Astrocyte (in vitro differentiated cells and primary cell): ENCODE measurements around the gene TXLNA. TPM values are rescaled to one million over a fixed set of nuclear protein-coding genes. Genes with fewer than 3 reads are reported as not detected.
A peak's percentile ranks its signal among the peaks of the same experiment; 100 is the strongest.

Experiments
- DNase-seq: peaks from one replicate; pipeline ENCODE4 v3.0.0-alpha.2; 2010; ENCODE audit warnings: low read depth
- FAIRE-seq: peaks from 2 replicates; lab custom pipeline; 2011; peaks lifted over from hg19 to GRCh38; lab: Jason Lieb, UNC
- H2AFZ ChIP-seq: 2 replicates; pipeline ENCODE4 v1.6.0; 2012; ENCODE audit warnings: low read depth, low read length, inconsistent platforms
- H3K27ac ChIP-seq: 2 replicates; pipeline ENCODE4 v1.5.1; 2011; ENCODE audit warnings: low read depth, low read length, inconsistent platforms
- H3K27me3 ChIP-seq: 2 replicates; pipeline ENCODE4 v1.6.0; 2011; ENCODE audit warnings: low read length, inconsistent platforms; ENCODE audit not compliant: insufficient read depth
- H3K36me3 ChIP-seq: 2 replicates; pipeline ENCODE4 v1.5.1; 2011; ENCODE audit warnings: low read length, inconsistent platforms; ENCODE audit not compliant: insufficient read depth
- H3K4me1 ChIP-seq: 2 replicates; pipeline ENCODE4 v1.5.1; 2011; ENCODE audit warnings: low read length, inconsistent platforms; ENCODE audit not compliant: insufficient read depth
- H3K4me2 ChIP-seq: 2 replicates; pipeline ENCODE4 v1.6.0; 2012; ENCODE audit warnings: low read length, inconsistent platforms
- H3K4me3 ChIP-seq: 2 replicates; pipeline ENCODE4 v1.5.1; 2011; ENCODE audit warnings: low read depth, mild to moderate bottlenecking, low read length, inconsistent platforms; ENCODE audit not compliant: insufficient read depth
- H3K79me2 ChIP-seq: 2 replicates; pipeline ENCODE4 v1.6.0; 2012; ENCODE audit warnings: mild to moderate bottlenecking, low read length, inconsistent platforms; ENCODE audit not compliant: insufficient read depth
- H3K9ac ChIP-seq: 2 replicates; pipeline ENCODE4 v1.6.0; 2012; ENCODE audit warnings: mild to moderate bottlenecking, low read length, inconsistent platforms
- H3K9me3 ChIP-seq: 2 replicates; pipeline ENCODE4 v1.5.1; 2012; ENCODE audit warnings: low read depth, mild to moderate bottlenecking, low read length, inconsistent platforms; ENCODE audit not compliant: insufficient read depth
- H4K20me1 ChIP-seq: 2 replicates; pipeline ENCODE4 v1.6.0; 2012; ENCODE audit warnings: low read length, inconsistent platforms; ENCODE audit not compliant: insufficient read depth
- H3K27ac Mint-ChIP-seq: one replicate; pipeline ENCODE4 v1.8.0; 2021; ENCODE audit warnings: mild to moderate bottlenecking, mixed read lengths; ENCODE audit not compliant: unreplicated experiment
- H3K27me3 Mint-ChIP-seq: one replicate; pipeline ENCODE4 v1.8.0; 2021; ENCODE audit warnings: low read depth, mixed read lengths; ENCODE audit not compliant: unreplicated experiment
- H3K36me3 Mint-ChIP-seq: one replicate; pipeline ENCODE4 v1.8.0; 2021; ENCODE audit warnings: low read depth, mixed read lengths; ENCODE audit not compliant: unreplicated experiment
- H3K4me1 Mint-ChIP-seq: one replicate; pipeline ENCODE4 v1.8.0; 2021; ENCODE audit warnings: low read depth, mixed read lengths; ENCODE audit not compliant: unreplicated experiment
- H3K4me3 Mint-ChIP-seq: one replicate; pipeline ENCODE4 v1.8.0; 2021; ENCODE audit warnings: mild to moderate bottlenecking, moderate library complexity, mixed read lengths; ENCODE audit not compliant: unreplicated experiment
- H3K9me3 Mint-ChIP-seq: one replicate; pipeline ENCODE4 v1.8.0; 2021; ENCODE audit warnings: mild to moderate bottlenecking, mixed read lengths; ENCODE audit not compliant: unreplicated experiment
- CTCF ChIP-seq: IDR thresholded peaks from 2 replicates; pipeline ENCODE4 v1.5.1; 2011; ENCODE audit warnings: low read depth, mild to moderate bottlenecking, inconsistent platforms, low read length, moderate library complexity; ENCODE audit not compliant: insufficient read depth
- EZH2 ChIP-seq: IDR thresholded peaks from 2 replicates; pipeline ENCODE4 v1.6.1; 2012; ENCODE audit warnings: mild to moderate bottlenecking, low read length, inconsistent platforms; ENCODE audit not compliant: insufficient read depth
- total RNA-seq: library from RNA; stranded (reverse); gene quantifications from 2 replicates; pipeline ENCODE4 v1.2.1, GENCODE V29; 2021

The TXLNA gene
- total RNA-seq, 1 donor from 2014 or later: 65.8 TPM

- H3K27ac ChIP-seq: no peak overlapping the region
- peaks cover 18% of the 10 kb centered on the region for H3K79me2 ChIP-seq
- H4K20me1 ChIP-seq: peaks cover 85% of the 10 kb centered on the region
- H3K4me2 ChIP-seq: no peak overlapping the region
- H3K4me1 Mint-ChIP-seq: peaks cover 15% of the 10 kb centered on the region
- no peaks in the 10 kb centered on the region for H3K27me3 Mint-ChIP-seq
- no peak overlapping the region for H2AFZ ChIP-seq
- H3K27ac Mint-ChIP-seq: peak overlapping the region; percentile 30
- DNase-seq (no peak), FAIRE-seq (no peak)
- H3K9ac ChIP-seq: no peak overlapping the region
- H3K36me3 ChIP-seq: peaks cover 87% of the 10 kb centered on the region
- no peak overlapping the region for H3K4me3 Mint-ChIP-seq
- H3K9me3 ChIP-seq: no peaks in the 10 kb centered on the region
- H3K4me3 ChIP-seq: no peak overlapping the region
- TF ChIP-seq CTCF (no peak), EZH2 (no peak)
- no peaks in the 10 kb centered on the region for H3K9me3 Mint-ChIP-seq
- peaks cover 30% of the 10 kb centered on the region for H3K36me3 Mint-ChIP-seq
- H3K4me1 ChIP-seq: no peaks in the 10 kb centered on the region
- H3K27me3 ChIP-seq: no peaks in the 10 kb centered on the region
Measured at GRCh38 chr1:32192220-32192948, 12.9 kb downstream of the TXLNA start.

- no peak for FAIRE-seq
- Mint-ChIP-seq H3K9me3 (no peaks in the 10 kb centered on the region), H3K4me1 (peaks cover 18% of the 10 kb centered on the region), H3K27ac (no peak overlapping the region), H3K36me3 (peaks cover 30% of the 10 kb centered on the region), H3K27me3 (no peaks in the 10 kb centered on the region), H3K4me3 (no peak overlapping the region)
- TF ChIP-seq EZH2: no peak
- no peak for TF ChIP-seq CTCF
- Histone ChIP-seq H2AFZ (no peak overlapping the region), H3K9ac (no peak overlapping the region), H3K4me2 (no peak overlapping the region), H3K36me3 (peaks cover 71% of the 10 kb centered on the region), H3K9me3 (no peaks in the 10 kb centered on the region), H3K27me3 (no peaks in the 10 kb centered on the region), H3K79me2 (peaks cover 8% of the 10 kb centered on the region), H3K4me3 (no peak overlapping the region), H3K27ac (no peak overlapping the region), H4K20me1 (peaks cover 64% of the 10 kb centered on the region), H3K4me1 (peaks cover 6% of the 10 kb centered on the region)
- no peak for DNase-seq
Measured at GRCh38 chr1:32194984-32195383, 15.5 kb downstream of the TXLNA start.

- Mint-ChIP-seq H3K27ac (no peak overlapping the region), H3K4me1 (peaks cover 22% of the 10 kb centered on the region), H3K4me3 (no peak overlapping the region), H3K27me3 (no peaks in the 10 kb centered on the region), H3K9me3 (no peaks in the 10 kb centered on the region), H3K36me3 (peaks cover 28% of the 10 kb centered on the region)
- Histone ChIP-seq H3K4me3 (no peak overlapping the region), H2AFZ (no peak overlapping the region), H3K4me1 (peaks cover 7% of the 10 kb centered on the region), H3K27me3 (no peaks in the 10 kb centered on the region), H4K20me1 (peaks cover 59% of the 10 kb centered on the region), H3K9ac (no peak overlapping the region), H3K9me3 (no peaks in the 10 kb centered on the region), H3K79me2 (peaks cover 8% of the 10 kb centered on the region), H3K4me2 (no peak overlapping the region), H3K36me3 (peaks cover 66% of the 10 kb centered on the region), H3K27ac (no peak overlapping the region)
- TF ChIP-seq EZH2 (no peak), CTCF (no peak)
- no peak for DNase-seq
- no peak for FAIRE-seq
Measured at GRCh38 chr1:32195531-32195930, 16.1 kb downstream of the TXLNA start.
